ENCODE data around the gene FAHD1.

The FAHD1 gene

GRCh38 chr16:1845985-1846384, 19.0 kb downstream of the FAHD1 start:
- H3K4me3 ChIP-seq (ENCODE audit: low read depth, low read length) = no peak overlapping the region
- in situ Hi-C loops (cut with HindIII; ENCODE audit: low sequenced_read_pairs) = no loop called here
- no peak for TF ChIP-seq CTCF (IDR thresholded peaks at IDR 0.05; ENCODE audit: low read depth, low read length, missing control alignments)
- DNase-seq (ENCODE audit: low read depth) = no peak

DNA sequence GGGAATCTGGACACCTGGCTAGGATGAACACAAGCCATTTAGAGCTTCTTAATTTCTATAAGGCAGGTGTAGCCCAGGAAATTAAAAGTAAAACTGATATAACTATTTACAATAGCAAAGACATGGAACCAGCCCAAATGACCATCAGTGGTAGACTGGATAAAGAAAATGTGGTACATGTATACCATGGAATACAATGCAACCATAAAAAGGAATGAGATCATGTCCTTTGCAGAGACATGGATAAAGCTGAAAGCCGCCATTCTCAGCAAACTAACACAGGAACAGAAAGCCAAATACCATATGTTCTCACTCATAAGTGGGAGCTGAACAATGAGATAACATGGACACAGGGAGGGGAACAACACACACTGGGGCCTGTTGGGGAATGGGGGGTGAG, 19.4 kb downstream of the FAHD1 start:
- in situ Hi-C loops (cut with HindIII; ENCODE audit: low sequenced_read_pairs) = no loop called here
- no peak for TF ChIP-seq CTCF (IDR thresholded peaks at IDR 0.05; ENCODE audit: low read depth, low read length, missing control alignments)
- no peak for DNase-seq (ENCODE audit: low read depth)

GRCh38 chr16:1850981-1851380, 24.0 kb downstream of the FAHD1 start:
- DNase-seq (ENCODE audit: low read depth) = no peak
- H3K4me3 ChIP-seq (ENCODE audit: low read depth, low read length) = no peak overlapping the region
- in situ Hi-C loops (cut with HindIII; ENCODE audit: low sequenced_read_pairs) = loop anchor here (5.0 kb wide), 1 partner anchor 76 kb away; no protein-coding TSS in a partner anchor
- no peak for TF ChIP-seq CTCF (IDR thresholded peaks at IDR 0.05; ENCODE audit: low read depth, low read length, missing control alignments)

More for the DNA sequence above, 19.4 kb downstream of the FAHD1 start:
- H3K4me3 ChIP-seq (ENCODE audit: low read depth, low read length) = no peak overlapping the region

GRCh38 chr16:1851793-1852192, 24.8 kb downstream of the FAHD1 start:
- no peak for DNase-seq (ENCODE audit: low read depth)
- in situ Hi-C loops (cut with HindIII; ENCODE audit: low sequenced_read_pairs) = loop anchor here (5.0 kb wide), 1 partner anchor 76 kb away; no protein-coding TSS in a partner anchor
- TF ChIP-seq CTCF (IDR thresholded peaks at IDR 0.05; ENCODE audit: low read depth, low read length, missing control alignments) = no peak
- H3K4me3 ChIP-seq (ENCODE audit: low read depth, low read length) = no peak overlapping the region

DNA sequence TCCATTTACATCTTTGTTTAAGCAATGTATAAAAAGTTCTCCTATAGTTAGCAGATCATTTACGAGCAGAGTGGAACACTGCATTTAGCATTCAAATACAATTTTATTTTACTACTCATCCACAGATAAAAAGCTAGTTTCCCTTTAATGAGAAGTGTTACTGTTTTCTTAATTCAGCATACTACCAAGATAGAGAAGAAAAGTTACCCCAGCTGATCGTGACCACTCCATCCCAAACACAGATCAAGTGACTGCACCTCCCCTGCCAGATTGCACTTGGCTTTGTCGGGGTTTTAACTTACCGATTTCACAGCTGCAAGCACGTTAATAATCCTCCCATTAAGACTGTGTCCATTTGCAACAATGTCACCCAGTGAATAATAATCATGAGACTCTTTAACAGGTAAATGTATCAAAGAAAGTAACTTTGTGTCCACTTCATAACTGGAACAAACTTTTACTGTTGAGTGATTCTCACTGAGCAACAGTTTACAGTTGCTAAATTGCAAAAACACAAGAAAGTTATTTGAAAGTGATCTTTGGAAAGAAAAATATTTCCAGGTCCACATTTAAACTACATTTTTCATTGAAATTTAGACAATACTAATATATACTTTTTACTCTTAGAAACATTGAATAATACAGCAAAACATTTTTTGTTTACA, 30.6 kb downstream of the FAHD1 start:
- no peak overlapping the region for H3K4me3 ChIP-seq (ENCODE audit: low read depth, low read length)
- no peak for TF ChIP-seq CTCF (IDR thresholded peaks at IDR 0.05; ENCODE audit: low read depth, low read length, missing control alignments)
- in situ Hi-C loops (cut with HindIII; ENCODE audit: low sequenced_read_pairs) = no loop called here
- no peak for DNase-seq (ENCODE audit: low read depth)

DNA sequence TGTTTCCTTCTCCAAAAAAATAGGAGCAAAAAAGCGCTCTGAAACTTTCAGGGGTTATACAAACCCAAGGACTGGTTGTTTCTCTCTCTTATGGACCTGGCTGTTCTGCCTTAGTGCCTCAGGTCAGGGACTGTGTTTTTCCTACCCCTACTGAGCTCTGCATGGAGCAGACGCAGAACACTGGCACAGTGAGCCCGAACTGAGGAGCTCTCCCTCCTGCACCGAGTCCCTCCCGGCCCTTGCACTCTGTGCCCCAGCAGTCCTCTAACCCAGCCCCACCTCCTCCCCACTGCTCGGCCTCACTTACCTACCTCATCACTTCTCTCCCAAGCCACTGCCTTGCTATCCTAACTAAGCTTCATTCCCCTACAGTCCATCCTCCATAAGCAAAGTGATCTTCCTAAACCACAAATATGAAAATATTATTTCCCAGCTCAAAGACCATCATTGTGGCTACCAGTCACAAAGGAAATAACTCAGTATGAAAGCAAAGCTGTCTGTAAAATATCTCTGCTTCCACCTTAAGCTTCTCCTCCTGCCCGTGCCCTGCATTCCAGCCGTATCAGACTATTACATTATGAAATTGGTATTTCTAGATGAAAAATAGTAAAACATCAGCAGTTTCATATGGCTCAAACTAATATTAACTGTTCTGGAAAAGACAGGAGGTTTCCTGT, 31.3 kb downstream of the FAHD1 start:
- in situ Hi-C loops (cut with HindIII; ENCODE audit: low sequenced_read_pairs) = no loop called here
- no peak for TF ChIP-seq CTCF (IDR thresholded peaks at IDR 0.05; ENCODE audit: low read depth, low read length, missing control alignments)
- DNase-seq (ENCODE audit: low read depth) = peak; percentile 4
- no peak overlapping the region for H3K4me3 ChIP-seq (ENCODE audit: low read depth, low read length)

All from astrocyte of the cerebellum (primary cell).